ENCODE data around the gene SLC4A2. TPM values are rescaled to one million over a fixed set of nuclear protein-coding genes. Genes with fewer than 3 reads are reported as not detected.

SLC4A2 gene
- total RNA-seq, 1 donor from 2014 or later: 52.6 TPM

GRCh38 chr7:151045967-151046366 lies 13.4 kb upstream of the SLC4A2 start:
- DNase-seq: no peak

DNA sequence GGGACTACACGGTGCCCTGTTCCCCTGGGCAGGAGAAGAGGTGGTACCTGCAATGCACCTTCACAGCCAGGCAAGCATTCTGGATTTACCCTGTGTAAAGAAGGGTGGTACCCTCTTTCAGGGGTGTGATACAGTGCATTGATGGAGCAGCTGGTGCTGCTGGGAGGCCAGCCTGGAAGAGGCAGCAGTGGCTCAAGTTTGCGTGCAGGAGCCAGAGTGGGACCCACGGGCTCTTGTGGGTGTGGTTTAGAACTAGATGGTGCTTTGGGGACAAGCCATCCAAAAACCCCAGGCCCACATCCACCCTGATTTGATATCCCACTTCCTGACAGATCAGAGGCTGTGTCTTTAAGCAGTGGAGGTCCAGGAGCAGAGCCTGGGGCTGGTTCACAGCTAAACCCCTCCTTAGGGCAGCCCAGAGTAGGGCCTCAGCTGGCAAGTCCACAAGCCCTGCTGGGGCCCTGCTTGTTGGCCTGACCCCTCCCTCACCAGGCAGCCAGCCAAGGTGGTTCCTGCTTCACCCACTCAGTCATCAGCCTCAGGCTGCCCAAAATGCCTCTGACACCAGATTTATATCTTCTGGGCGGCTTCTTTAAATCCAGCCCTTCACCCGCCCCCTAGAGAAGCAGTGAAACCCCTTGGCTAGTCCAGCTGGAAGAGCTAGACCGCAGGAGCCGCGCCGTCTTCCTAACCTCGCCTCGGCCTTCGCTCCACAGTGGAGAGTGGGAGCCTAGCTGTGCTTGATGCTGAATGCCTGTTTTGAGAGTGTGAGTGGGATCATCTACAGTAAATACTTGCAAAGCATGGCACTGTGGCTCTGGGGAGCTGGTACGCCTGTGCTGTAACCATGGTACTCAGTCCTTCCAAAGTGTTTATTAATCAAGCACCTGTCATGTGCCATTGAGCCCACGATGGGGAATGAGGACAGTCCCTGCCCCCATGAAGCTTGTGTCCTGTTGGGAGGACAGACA lies 12.5 kb upstream of the SLC4A2 start:
- DNase-seq: peak; percentile 86

DNA sequence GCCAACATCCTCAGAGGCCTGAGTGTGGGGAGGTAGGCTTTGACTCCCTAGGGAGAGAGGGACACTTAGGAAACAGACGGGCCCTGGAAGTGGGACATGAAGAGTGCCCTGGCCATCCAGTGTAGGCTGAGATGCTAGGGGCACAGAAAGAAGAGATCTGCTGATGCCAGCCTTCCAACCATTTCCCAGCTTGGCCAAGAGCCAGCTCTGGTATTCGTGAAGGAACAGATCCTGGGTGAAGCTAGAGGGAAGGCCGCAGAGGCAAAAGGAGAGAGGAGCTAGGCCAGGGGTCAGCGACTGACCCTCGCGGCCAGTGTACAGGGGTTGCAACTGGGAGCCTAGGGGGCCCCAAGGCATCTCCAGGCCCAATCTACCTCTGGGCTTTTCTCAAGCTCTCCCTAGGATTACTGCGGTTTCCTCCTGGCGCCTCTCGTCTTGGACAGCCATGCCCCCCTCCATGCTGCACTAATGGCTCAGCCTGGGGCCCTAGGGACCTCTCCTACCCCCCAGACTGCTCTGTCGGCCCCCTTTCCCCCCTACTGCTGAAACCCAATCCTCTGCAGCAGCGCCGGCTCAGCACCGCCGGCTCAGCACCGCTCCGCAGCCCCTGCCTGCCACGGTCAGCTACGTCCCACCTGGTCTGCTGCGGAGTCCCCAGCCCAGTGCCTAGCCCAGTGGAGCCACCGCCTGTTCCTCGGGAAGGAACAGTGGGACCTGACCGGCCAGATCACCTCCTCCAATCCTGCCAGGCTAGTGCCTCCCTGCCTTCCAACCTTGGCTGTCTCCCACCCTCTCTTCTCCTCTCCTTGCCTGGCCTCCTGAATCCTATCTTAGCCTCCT lies 11.2 kb upstream of the SLC4A2 start, which contains the start of gene ASIC3:
TSS of gene ASIC3 (plus strand) at position 556 of the 840 bp plus-strand sequence. CDS start 355 bp downstream, outside the sequence.
- DNase-seq: peak; percentile 56

DNA sequence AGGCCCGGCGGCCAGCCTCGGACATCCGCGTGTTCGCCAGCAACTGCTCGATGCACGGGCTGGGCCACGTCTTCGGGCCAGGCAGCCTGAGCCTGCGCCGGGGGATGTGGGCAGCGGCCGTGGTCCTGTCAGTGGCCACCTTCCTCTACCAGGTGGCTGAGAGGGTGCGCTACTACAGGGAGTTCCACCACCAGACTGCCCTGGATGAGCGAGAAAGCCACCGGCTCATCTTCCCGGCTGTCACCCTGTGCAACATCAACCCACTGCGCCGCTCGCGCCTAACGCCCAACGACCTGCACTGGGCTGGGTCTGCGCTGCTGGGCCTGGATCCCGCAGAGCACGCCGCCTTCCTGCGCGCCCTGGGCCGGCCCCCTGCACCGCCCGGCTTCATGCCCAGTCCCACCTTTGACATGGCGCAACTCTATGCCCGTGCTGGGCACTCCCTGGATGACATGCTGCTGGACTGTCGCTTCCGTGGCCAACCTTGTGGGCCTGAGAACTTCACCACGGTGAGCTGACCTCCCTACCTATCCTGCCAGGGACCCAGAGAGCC lies 10.4 kb upstream of the SLC4A2 start:
- no peak for DNase-seq

DNA sequence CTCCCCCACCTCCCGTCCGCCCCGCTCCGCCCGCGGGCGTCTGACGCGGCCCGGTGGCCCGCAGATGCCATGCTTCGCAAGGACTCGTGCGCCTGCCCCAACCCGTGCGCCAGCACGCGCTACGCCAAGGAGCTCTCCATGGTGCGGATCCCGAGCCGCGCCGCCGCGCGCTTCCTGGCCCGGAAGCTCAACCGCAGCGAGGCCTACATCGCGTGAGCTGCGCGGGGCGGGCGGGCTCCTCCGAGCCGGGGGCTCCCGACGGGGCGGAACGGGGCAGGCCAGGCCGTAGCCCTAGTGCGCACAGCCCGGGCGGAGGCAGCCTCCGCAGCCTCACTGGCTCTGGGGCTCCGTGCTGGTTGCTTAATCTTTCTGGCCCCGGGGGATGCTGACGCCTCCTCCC lies 8.3 kb upstream of the SLC4A2 start:
- peak; percentile 85 for DNase-seq

GRCh38 chr7:151053096-151053495 lies 6.3 kb upstream of the SLC4A2 start:
- no peak for DNase-seq

- DNase-seq: no peak
These were observed 5.6 kb upstream of the SLC4A2 start for GRCh38 chr7:151053751-151054150.

DNA sequence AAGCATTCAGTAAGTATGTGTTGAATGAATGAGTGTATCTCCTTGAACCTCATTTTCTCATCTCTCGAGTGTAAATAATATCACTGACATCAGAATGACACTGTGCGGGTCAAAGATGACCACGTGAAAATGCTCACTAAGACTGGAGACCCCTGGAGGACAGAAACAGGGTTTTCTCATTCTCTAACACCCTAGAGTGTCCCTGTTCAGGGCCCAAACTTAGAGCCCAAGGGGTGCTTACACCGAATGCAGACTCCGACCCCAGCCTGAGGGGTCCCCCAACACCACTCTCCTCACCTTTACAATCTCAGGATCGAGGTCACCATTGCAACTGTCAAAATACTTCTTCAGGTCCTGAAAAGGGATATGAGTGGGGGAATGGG lies 3.1 kb upstream of the SLC4A2 start:
- DNase-seq: no peak

DNA sequence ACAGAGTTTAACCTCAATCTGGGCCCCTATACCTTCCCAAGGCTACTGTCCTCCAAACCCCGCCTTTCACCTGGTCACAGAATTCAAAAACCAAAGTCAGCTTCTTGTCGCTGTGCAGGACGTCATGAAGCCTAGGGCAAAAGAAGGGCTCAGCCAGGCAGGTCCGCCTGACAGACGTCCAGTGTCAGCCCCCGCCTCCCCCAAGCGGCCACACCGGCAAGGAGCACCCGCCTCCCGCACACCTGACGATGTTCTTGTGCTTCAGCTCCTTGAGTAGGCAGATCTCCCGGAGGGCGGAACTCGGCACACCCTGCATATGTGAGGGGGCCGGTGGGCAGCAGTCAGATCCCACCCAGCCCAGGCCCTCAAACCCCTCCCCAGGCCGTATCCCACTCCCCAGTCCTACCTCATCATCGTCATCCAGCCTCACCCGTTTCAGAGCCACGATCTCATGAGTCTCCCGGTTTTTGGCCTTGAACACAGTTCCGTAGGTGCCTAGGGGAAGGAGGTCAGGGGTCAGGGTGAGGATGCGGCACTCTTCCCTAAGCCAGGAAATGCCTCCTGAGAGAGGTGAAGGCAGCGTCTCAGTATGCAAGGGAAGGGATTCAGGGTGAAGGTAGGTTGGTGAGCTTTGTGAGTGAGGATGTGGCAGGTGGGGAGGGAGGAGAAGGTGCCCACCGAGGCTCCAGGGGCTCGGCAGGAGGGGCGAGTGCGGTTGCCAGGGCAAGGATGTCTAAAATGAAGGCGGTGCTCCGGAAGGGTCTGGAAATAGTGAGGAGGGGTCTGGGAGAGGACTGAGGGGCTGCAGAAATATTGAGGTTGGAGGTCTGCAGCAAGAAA lies 2.5 kb upstream of the SLC4A2 start:
- DNase-seq: no peak

GRCh38 chr7:151057506-151057988 lies 1.8 kb upstream of the SLC4A2 start, which contains the start of gene CDK5:
Gene CDK5 (minus strand): TSS chr7:151057897. CDS start chr7:151057848, 49 bp downstream.
- no peak for DNase-seq

DNA sequence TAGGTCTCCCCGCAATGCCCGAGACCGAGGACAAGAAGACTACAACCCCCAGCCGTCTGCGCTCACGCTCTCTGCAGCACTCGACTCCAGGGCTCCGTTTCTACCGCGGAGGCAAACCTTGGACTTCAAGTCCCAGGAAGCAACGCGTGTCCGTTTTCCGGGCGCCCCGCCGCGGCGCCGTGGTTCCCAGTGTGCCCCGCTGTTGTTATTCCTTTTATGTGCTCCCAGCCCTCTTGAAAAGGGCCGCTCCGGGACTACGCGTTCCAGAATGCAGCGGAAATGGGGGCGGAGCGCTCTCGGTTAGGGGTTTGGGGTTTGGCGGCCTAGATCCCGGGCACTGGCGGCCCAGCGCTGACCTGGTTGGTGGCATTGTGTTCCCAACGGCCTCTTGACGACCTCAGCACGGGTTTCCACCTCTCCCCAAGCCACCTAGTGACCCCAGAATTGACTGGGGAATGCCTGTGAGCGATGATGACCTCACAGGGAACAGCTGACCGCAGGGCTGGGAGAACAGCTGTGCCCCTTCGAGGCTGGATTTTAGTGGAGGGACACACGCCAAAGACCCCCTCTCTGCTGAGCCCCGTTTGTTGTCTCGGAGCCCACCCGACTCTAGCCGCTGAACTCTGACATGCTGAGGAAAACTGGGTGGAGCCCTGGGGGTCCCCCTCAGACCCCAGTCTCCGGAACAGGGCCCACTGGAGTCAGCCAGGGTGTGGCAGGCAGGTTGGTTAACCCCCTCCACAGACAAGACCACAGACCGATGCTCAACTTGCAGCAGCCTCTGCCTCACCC lies 1.2 kb upstream of the SLC4A2 start:
- peak; percentile 100 for DNase-seq

- DNase-seq: no peak
These were observed 515 bp upstream of the SLC4A2 start for GRCh38 chr7:151058781-151059366.

DNA sequence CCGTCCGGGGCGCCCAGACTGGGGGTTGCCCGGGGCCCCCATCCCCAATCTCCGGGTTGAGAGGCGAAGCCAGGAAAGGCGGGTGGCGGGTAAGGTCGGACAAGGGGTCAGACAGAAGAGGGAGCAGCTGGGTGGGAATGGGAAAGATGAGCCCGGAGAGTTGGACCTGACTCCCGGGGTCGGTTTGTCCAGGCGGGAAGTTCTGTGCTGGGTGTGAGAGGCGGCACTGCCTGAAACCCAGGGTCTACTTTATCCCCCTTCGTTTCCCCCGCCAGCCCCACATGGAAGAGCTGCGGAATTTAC lies 675 bp downstream of the SLC4A2 start:
- no peak for DNase-seq

DNA sequence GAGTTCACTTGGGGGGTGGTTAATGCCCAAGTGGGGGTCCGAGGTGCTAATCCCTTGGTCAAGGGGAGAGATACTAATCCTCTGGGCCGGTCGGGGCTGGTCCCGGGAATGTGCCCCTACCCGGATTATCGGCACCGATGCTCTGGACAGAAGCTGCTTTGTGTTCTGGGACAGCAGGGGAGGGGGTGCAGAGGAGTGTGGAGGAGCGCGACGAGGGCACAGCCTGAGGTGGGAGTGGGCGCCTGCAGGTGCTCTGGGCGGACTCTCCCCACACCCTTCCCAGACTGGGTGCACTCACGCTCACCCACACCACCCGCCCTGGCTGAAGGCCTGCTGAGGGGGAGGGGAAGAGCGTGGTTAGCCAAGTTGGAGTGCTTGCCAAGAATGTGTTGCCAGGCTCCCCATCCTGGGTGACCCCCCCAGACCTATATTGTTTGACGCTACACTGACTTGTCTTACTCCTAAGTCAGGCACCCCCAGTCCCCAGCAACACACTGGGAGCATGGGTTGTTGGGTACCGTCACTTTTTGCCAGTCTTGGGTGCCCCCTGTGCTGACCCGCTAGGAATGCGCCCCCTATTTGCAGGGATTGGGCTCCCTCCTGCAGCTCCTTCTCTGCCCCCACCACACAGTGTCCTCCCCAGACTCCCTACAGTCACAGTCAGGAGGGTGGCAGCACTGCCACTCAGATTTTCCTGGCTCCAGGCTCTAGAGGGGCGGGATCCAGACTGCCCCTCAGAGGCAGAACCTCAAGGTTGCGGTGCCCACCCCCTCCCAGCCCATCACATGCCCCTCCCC lies 1.2 kb downstream of the SLC4A2 start:
- peak; percentile 26 for DNase-seq

DNA sequence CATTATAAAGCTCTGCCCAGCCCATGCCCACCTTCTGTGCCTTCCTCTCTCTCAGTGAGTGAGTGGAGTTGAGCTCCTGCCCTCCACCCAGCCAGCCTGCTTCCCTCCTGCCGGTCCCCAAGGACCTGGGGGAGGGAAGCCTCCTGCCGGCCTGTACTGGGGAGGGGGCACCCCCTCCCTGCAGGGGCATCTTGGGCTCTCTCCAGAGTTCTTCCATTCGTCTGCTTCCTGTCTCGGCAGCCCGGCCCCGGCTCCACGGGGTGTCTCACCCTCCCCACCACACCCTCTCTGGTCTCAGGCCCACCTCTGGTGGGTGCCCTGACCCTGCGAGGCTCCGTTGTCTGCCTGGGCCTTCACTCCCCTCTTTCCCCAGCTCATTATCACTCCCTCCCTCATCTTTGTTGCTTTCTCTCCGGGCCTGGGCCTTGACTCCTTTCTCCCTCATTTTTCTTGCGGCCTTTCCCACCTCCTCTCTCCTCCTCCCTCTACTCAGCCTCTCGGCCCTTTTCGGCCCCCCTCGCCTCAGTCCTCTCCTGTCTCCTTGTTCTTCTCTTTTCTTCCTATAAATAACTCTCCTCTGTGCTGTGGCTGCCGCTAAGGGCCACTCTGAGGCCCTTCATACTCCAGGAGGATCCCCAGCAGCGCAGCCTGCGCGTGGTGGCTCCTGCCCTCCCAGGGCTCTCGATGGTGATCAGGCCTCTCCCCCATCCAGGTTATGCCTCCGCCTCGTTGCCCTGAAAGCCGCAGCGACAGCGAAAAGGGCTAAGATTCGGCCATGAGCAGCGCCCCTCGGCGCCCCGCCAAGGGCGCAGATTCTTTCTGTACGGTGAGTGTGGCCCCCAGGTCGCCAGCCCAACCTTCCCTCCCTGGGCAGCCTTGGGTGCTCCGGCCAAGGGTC lies 2.1 kb downstream of the SLC4A2 start:
- DNase-seq: no peak

GRCh38 chr7:151062111-151062398 lies 2.7 kb downstream of the SLC4A2 start:
- DNase-seq: no peak

- DNase-seq: peak; percentile 51
These were observed 3.2 kb downstream of the SLC4A2 start for GRCh38 chr7:151062399-151063211.

DNA sequence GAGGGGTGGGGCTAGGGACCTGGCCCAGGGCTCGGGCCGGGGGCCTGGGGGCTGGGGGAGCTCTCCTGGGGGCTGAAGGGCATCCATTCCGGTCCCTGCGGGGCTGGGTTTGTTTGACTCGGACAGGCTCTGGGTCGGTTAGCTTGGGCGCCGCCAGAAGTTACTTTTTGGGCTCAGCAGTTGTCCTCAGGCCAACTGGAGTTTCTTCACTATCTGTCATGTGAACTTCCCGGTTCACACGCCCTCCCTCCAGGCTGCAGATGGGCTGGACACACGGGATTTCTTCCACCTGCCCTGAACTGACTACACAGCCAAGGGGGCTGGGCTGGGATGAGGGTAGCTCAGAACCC lies 3.8 kb downstream of the SLC4A2 start:
- DNase-seq: peak; percentile 59
